Omental fat pad (tissue), 4 donors: ENCODE measurements around the gene CHD1. TPM values are rescaled to one million over a fixed set of nuclear protein-coding genes. Genes with fewer than 3 reads are reported as not detected.

Source experiments
- ATAC-seq: fragments of 150-250 bp; one replicate; pipeline ENCODE4 v1.9.1; 2016; ENCODE audit warnings: mild to moderate bottlenecking, moderate library complexity; ENCODE audit not compliant: low FRiP score
- DNase-seq: peaks from one replicate; pipeline ENCODE4 v3.0.0-alpha.2; 2019; ENCODE audit warnings: low spot score
- CTCF ChIP-seq, 3 donors: fragments of 450-650 bp; IDR thresholded peaks; one replicate each; pipeline ENCODE4 v1.5.1; 2016 to 2017; ENCODE audit warnings: antibody characterized with exemption in 3 of 3, mild to moderate bottlenecking in 3 of 3, moderate library complexity in 2 of 3
- total RNA-seq, 4 donors: library from RNA; depleted of rRNA; stranded (reverse); fragments of >200 nt; gene quantifications; one replicate each; pipeline ENCODE4 v1.1.0, GENCODE V29; 2016

CHD1 gene
- total RNA-seq, 4 donors from 2014 or later = 44.9 to 194 (median 96.7) TPM

GRCh38 chr5:98843481-98843880, 85.3 kb downstream of the CHD1 start:
- ATAC-seq = no peak
- no peak for DNase-seq
- TF ChIP-seq CTCF (IDR thresholded peaks at IDR 0.05) = no peak

GRCh38 chr5:98840946-98841345, 87.9 kb downstream of the CHD1 start:
- TF ChIP-seq CTCF (IDR thresholded peaks at IDR 0.05) = no peak
- DNase-seq (no peak), ATAC-seq (no peak)

- ATAC-seq (no peak), DNase-seq (no peak)
- no peak for TF ChIP-seq CTCF (IDR thresholded peaks at IDR 0.05)
These were observed 89.1 kb downstream of the CHD1 start for GRCh38 chr5:98839469-98840383.

- no peak for TF ChIP-seq CTCF (IDR thresholded peaks at IDR 0.05)
- ATAC-seq (no peak), DNase-seq (no peak)
These were observed 92.6 kb downstream of the CHD1 start for GRCh38 chr5:98836175-98836574.

- DNase-seq (no peak), ATAC-seq (no peak)
- TF ChIP-seq CTCF (IDR thresholded peaks at IDR 0.05) = no peak
These were observed 101.1 kb downstream of the CHD1 start for GRCh38 chr5:98827588-98828284.

GRCh38 chr5:98827161-98827560, 101.6 kb downstream of the CHD1 start:
- no peak for TF ChIP-seq CTCF (IDR thresholded peaks at IDR 0.05)
- ATAC-seq (no peak), DNase-seq (no peak)
